Hepatocyte (in vitro differentiated cells): Measurements from ENCODE around the gene NRCAM. TPM values are rescaled to one million over a fixed set of nuclear protein-coding genes. Genes with fewer than 3 reads are reported as not detected.

ENCODE experiments used
- DNase-seq: peaks from one replicate; pipeline ENCODE4 v3.0.0-alpha.2; 2016; ENCODE audit warnings: low spot score
- H2AFZ ChIP-seq: fragments of 200-600 bp; sonication (generic); 2 replicates; pipeline ENCODE4 v1.6.0; 2016; ENCODE audit warnings: antibody characterized with exemption, mild to moderate bottlenecking
- H3K27ac ChIP-seq: fragments of 200-600 bp; sonication (generic); 2 replicates; pipeline ENCODE4 v1.5.1; 2016; ENCODE audit warnings: mild to moderate bottlenecking
- H3K27me3 ChIP-seq: fragments of 200-600 bp; sonication (generic); 2 replicates; pipeline ENCODE4 v1.6.1; 2016
- H3K36me3 ChIP-seq: fragments of 200-600 bp; sonication (generic); replicated peaks from 2 replicates; pipeline ENCODE4 v1.5.1; 2016; ENCODE audit warnings: low read depth; ENCODE audit not compliant: insufficient read depth
- H3K4me1 ChIP-seq: fragments of 200-600 bp; sonication (generic); 2 replicates; pipeline ENCODE4 v1.5.1; 2016; ENCODE audit warnings: mild to moderate bottlenecking, moderate library complexity; ENCODE audit not compliant: insufficient read depth
- H3K4me2 ChIP-seq: fragments of 200-600 bp; sonication (generic); 2 replicates; pipeline ENCODE4 v1.6.0; 2016
- H3K4me3 ChIP-seq: fragments of 200-600 bp; sonication (generic); 2 replicates; pipeline ENCODE4 v1.5.1; 2016; ENCODE audit warnings: mild to moderate bottlenecking
- H3K79me2 ChIP-seq: fragments of 200-600 bp; sonication (generic); 2 replicates; pipeline ENCODE4 v1.6.0; 2017; ENCODE audit warnings: mild to moderate bottlenecking
- H3K9me2 ChIP-seq: fragments of 200-600 bp; sonication (generic); replicated peaks from 2 replicates; pipeline ENCODE4 v1.6.0; 2017; ENCODE audit warnings: mild to moderate bottlenecking; ENCODE audit not compliant: insufficient read depth
- H3K9me3 ChIP-seq: fragments of 200-600 bp; sonication (generic); 2 replicates; pipeline ENCODE4 v1.5.1; 2016; ENCODE audit warnings: low read depth, mild to moderate bottlenecking
- H4K20me1 ChIP-seq: fragments of 200-600 bp; sonication (generic); 2 replicates; pipeline ENCODE4 v1.6.0; 2016; ENCODE audit warnings: mild to moderate bottlenecking; ENCODE audit not compliant: insufficient read depth, poor library complexity, severe bottlenecking
- EZH2 ChIP-seq: fragments of 200-600 bp; sonication (generic); IDR thresholded peaks from 2 replicates; pipeline ENCODE4 v1.6.1; 2016; ENCODE audit warnings: antibody characterized with exemption, mild to moderate bottlenecking, borderline replicate concordance
- EZH2phosphoT487 ChIP-seq: fragments of 200-600 bp; sonication (generic); IDR thresholded peaks from one replicate; pipeline ENCODE4 v1.6.1; 2018; ENCODE audit warnings: antibody characterized with exemption, mild to moderate bottlenecking, low read depth, moderate library complexity; ENCODE audit not compliant: unreplicated experiment, severe bottlenecking
- WGBS: methylation state at CpG from one replicate; pipeline ENCODE4 v1.1.6; 2016; ENCODE audit warnings: low lambda C conversion rate; ENCODE audit errors: missing lambda C conversion rate; 5-methylcytosine and 5-hydroxymethylcytosine counted together
- polyA plus RNA-seq: library from polyadenylated mRNA; unstranded; fragments of >200 nt; fragmentation: Nextera tagmentation; extraction: Ambion mirVana; gene quantifications from 2 replicates; pipeline ENCODE4 v1.2.1, GENCODE V29; 2016
- total RNA-seq: library from RNA; depleted of rRNA; stranded (reverse); fragments of >200 nt; gene quantifications from 2 replicates; pipeline ENCODE4 v1.2.3, GENCODE V29; 2014
- TF ChIP-seq, protein P1 (sequence below): fragments of 200-600 bp; sonication (generic); IDR thresholded peaks from 2 replicates; pipeline ENCODE4 v1.5.1; 2016; ENCODE audit warnings: antibody characterized with exemption, mild to moderate bottlenecking; ENCODE audit not compliant: poor library complexity

NRCAM gene
- total and polyA plus RNA-seq, 2 experiments from 2014 or later, result 16.0 to 34.4 TPM

DNA sequence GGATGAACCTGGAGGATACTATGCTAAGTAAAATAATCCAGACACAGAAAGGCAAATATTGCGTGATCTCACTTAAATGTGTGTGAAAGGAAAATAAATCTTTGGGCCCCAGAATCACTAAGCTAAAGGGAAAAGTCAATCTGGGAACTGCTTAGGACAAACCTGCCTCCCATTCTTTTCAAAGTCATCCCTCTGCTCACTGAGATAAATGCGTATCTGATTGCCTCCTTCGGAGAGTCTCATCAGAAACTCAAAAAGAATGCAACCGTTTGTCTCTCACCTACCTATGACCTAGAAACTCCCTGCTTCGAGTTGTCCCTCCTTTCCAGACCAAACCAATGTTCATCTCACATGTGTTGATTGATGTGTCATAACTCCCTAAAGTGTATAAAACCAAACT lies 286.0 kb downstream of the NRCAM start:
- Histone ChIP-seq H3K36me3 (no peaks in the 10 kb centered on the region), H3K27me3 (no peaks in the 10 kb centered on the region), H3K79me2 (no peaks in the 10 kb centered on the region), H3K9me2 (no peaks in the 10 kb centered on the region), H3K9me3 (no peaks in the 10 kb centered on the region), H3K4me1 (no peaks in the 10 kb centered on the region), H3K27ac (no peak overlapping the region), H4K20me1 (no peaks in the 10 kb centered on the region), H2AFZ (no peak overlapping the region), H3K4me2 (no peak overlapping the region), H3K4me3 (no peak overlapping the region)
- TF ChIP-seq, protein P1, sequence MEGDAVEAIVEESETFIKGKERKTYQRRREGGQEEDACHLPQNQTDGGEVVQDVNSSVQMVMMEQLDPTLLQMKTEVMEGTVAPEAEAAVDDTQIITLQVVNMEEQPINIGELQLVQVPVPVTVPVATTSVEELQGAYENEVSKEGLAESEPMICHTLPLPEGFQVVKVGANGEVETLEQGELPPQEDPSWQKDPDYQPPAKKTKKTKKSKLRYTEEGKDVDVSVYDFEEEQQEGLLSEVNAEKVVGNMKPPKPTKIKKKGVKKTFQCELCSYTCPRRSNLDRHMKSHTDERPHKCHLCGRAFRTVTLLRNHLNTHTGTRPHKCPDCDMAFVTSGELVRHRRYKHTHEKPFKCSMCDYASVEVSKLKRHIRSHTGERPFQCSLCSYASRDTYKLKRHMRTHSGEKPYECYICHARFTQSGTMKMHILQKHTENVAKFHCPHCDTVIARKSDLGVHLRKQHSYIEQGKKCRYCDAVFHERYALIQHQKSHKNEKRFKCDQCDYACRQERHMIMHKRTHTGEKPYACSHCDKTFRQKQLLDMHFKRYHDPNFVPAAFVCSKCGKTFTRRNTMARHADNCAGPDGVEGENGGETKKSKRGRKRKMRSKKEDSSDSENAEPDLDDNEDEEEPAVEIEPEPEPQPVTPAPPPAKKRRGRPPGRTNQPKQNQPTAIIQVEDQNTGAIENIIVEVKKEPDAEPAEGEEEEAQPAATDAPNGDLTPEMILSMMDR, result no peak
- TF ChIP-seq EZH2phosphoT487 (no peak), EZH2 (no peak)
- 70% methylated on average over 5 of the region's 5 CpGs for WGBS
- DNase-seq, result no peak

DNA sequence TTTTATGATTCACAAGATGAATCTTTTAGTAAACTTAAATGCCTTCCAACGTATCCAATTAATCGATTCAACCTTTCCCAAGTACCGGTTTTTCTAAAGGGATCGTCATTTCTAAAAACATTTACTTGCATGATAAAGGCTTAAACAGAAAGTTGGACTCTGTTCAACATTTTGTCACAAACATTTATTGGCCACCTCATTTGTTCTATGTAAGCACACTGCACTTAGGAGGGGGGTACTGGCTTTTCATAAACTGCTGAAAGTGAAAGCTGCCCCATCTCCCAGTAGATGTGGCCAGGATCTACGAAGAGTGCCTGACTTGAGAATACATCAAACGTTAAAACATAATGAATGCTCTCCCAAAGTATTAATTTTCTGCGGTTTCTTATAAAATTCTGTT lies 288.8 kb downstream of the NRCAM start:
- Histone ChIP-seq H3K9me2 (no peaks in the 10 kb centered on the region), H3K9me3 (no peaks in the 10 kb centered on the region), H4K20me1 (no peaks in the 10 kb centered on the region), H3K4me1 (no peaks in the 10 kb centered on the region), H3K79me2 (no peaks in the 10 kb centered on the region), H3K36me3 (no peaks in the 10 kb centered on the region), H3K4me3 (no peak overlapping the region), H2AFZ (no peak overlapping the region), H3K27me3 (no peaks in the 10 kb centered on the region), H3K4me2 (peak overlapping the region; percentile 18), H3K27ac (no peak overlapping the region)
- DNase-seq, result peak; percentile 16
- 64% methylated on average over 7 of the region's 7 CpGs for WGBS
- TF ChIP-seq EZH2, result no peak
- TF ChIP-seq, protein P1, result no peak

DNA sequence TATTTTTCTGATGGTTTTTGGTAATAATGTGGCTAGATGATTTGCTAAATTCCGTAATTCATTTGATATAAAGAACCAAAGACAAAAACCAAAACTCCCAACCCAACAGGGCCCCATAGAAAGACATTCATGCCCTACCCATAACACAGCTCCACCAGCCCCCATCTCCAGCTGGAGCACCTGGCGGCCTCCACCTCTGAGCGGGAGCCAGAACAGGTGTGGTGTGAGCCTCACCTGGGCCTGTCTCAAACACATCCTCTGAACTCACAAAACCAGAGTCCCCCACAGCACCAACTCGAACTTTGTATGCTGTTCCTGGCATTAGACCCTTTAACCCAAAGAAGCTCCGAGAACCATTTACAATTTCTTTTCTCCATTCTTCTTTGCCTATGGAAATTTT lies 289.5 kb downstream of the NRCAM start:
- H3K27ac ChIP-seq, result no peak overlapping the region
- WGBS, result 96% methylated on average over 5 of the region's 5 CpGs
- no peak overlapping the region for H2AFZ ChIP-seq
- no peaks in the 10 kb centered on the region for H3K36me3 ChIP-seq
- H3K4me3 ChIP-seq, result no peak overlapping the region
- H3K9me3 ChIP-seq, result no peaks in the 10 kb centered on the region
- no peaks in the 10 kb centered on the region for H4K20me1 ChIP-seq
- TF ChIP-seq EZH2 (no peak), EZH2phosphoT487 (no peak)
- TF ChIP-seq, protein P1, result no peak
- H3K4me1 ChIP-seq, result no peaks in the 10 kb centered on the region
- H3K9me2 ChIP-seq, result no peaks in the 10 kb centered on the region
- no peak for DNase-seq
- no peaks in the 10 kb centered on the region for H3K27me3 ChIP-seq
- no peak overlapping the region for H3K4me2 ChIP-seq
- H3K79me2 ChIP-seq, result no peaks in the 10 kb centered on the region

- Histone ChIP-seq H3K4me3 (no peak overlapping the region), H3K27me3 (no peaks in the 10 kb centered on the region), H3K79me2 (no peaks in the 10 kb centered on the region), H3K9me3 (no peaks in the 10 kb centered on the region), H3K27ac (no peak overlapping the region), H3K4me1 (no peaks in the 10 kb centered on the region), H4K20me1 (no peaks in the 10 kb centered on the region), H3K36me3 (no peaks in the 10 kb centered on the region), H3K9me2 (no peaks in the 10 kb centered on the region), H3K4me2 (no peak overlapping the region), H2AFZ (no peak overlapping the region)
- DNase-seq, result no peak
- whole genome bisulfite sequencing, result 88% methylated on average over 2 of the region's 2 CpGs
- TF ChIP-seq EZH2 (no peak), EZH2phosphoT487 (no peak)
- TF ChIP-seq, protein P1, result no peak
These were observed 290.5 kb downstream of the NRCAM start for GRCh38 chr7:108165723-108166122.
